Lung (tissue), 12 donors: ENCODE measurements around the gene ST6GALNAC3. TPM values are rescaled to one million over a fixed set of nuclear protein-coding genes. Genes with fewer than 3 reads are reported as not detected.

Source experiments
- ATAC-seq: fragments of 200-7000 bp; cut with Tn5 transposase; one replicate; pipeline ENCODE4 v1.9.1; 2020; ENCODE audit warnings: moderate number of reproducible peaks; ENCODE audit not compliant: insufficient read depth, low FRiP score
- DNase-seq, 3 donors: peaks; one replicate each; pipeline ENCODE4 v3.0.0-alpha.2; 2013 to 2017
- H3K27ac ChIP-seq, 2 donors: one replicate each; pipeline ENCODE4 v1.5.1; 2013; ENCODE audit warnings: mild to moderate bottlenecking in 2 of 2, moderate library complexity in 2 of 2, control low read depth in 1 of 2, inconsistent platforms in 1 of 2, low read depth in 1 of 2, low read length in 1 of 2
- H3K27me3 ChIP-seq, 3 donors: one replicate each; pipeline ENCODE4 v1.5.1; 2013; ENCODE audit warnings: low read length in 2 of 3; ENCODE audit not compliant: control insufficient read depth in 3 of 3, insufficient read depth in 3 of 3
- H3K36me3 ChIP-seq, 4 donors: one replicate each; pipeline ENCODE4 v1.5.1; 2013; ENCODE audit warnings: low read length in 4 of 4, mild to moderate bottlenecking in 1 of 4, moderate library complexity in 1 of 4; ENCODE audit not compliant: control insufficient read depth in 4 of 4, insufficient read depth in 4 of 4
- H3K4me1 ChIP-seq, 5 donors: one replicate each; pipeline ENCODE4 v1.5.1; 2013; ENCODE audit warnings: low read length in 5 of 5, mild to moderate bottlenecking in 2 of 5, moderate library complexity in 1 of 5; ENCODE audit not compliant: control insufficient read depth in 5 of 5, insufficient read depth in 5 of 5
- H3K4me3 ChIP-seq: one replicate; pipeline ENCODE4 v1.5.1; 2013; ENCODE audit warnings: mild to moderate bottlenecking, control low read depth, moderate library complexity
- H3K9ac ChIP-seq, 2 donors: one replicate each; pipeline ENCODE4 v1.5.1; 2013; ENCODE audit warnings: low read length in 2 of 2, control low read depth in 1 of 2; ENCODE audit not compliant: insufficient read depth in 1 of 2
- H3K9me3 ChIP-seq, 4 donors: one replicate each; pipeline ENCODE4 v1.5.1; 2013; ENCODE audit warnings: low read length in 3 of 4, mild to moderate bottlenecking in 1 of 4, moderate library complexity in 1 of 4; ENCODE audit not compliant: control insufficient read depth in 4 of 4, insufficient read depth in 3 of 4
- CTCF ChIP-seq: IDR thresholded peaks from 2 replicates; pipeline ENCODE4 v1.5.1; 2012; ENCODE audit warnings: mild to moderate bottlenecking; ENCODE audit errors: control extremely low read depth, extremely low read depth
- WGBS, 2 donors: extraction: QIAGEN DNeasy Blood & Tissue Kit; methylation state at CpG; one replicate each; pipeline ENCODE4 v1.1.7; 2013; 5-methylcytosine and 5-hydroxymethylcytosine counted together
- polyA plus RNA-seq, 2 donors: library from polyadenylated mRNA; stranded (reverse); fragments of 200-250 nt; gene quantifications; one replicate each; pipeline ENCODE4 v1.2.1, GENCODE V29; 2013
- total RNA-seq, 2 donors: library from RNA; depleted of rRNA in 1 of 2; stranded (reverse); fragments of >200 nt in 1 of 2; gene quantifications; one replicate each; pipeline ENCODE4 v1.2.1, GENCODE V29; 2014 to 2021
- donor health status: control.
- donor health status: control.
- donor health status: Bipolar disorder and iron deficiency.
- donor health status: healthy.
- donor health status: DM: yes; HTN: yes; CAD: no.

ST6GALNAC3 gene
- total and polyA plus RNA-seq, 4 donors: 2.7 to 17.9 (median 12.2) TPM

GRCh38 chr1:76279101-76279748 is 204.7 kb downstream of the ST6GALNAC3 start:
- 73 to 86% methylated on average over 14 of the region's 14 CpGs for WGBS, 2 donors
- Histone ChIP-seq H3K27ac (no peak overlapping the region), H3K4me1 (peaks cover 0 to 18% (median 4%) of the 10 kb centered on the region in 5 donors), H3K27me3 (no peaks in the 10 kb centered on the region), H3K9ac (peak overlapping the region in 1 of 2 donors; percentile 1), H3K4me3 (no peak overlapping the region), H3K9me3 (peaks cover 0 to 2% (median 0%) of the 10 kb centered on the region in 4 donors), H3K36me3 (no peaks in the 10 kb centered on the region)
- TF ChIP-seq CTCF: no peak
- ATAC-seq (no peak), DNase-seq (peak; percentile 30 to 66 (median 52))

DNA sequence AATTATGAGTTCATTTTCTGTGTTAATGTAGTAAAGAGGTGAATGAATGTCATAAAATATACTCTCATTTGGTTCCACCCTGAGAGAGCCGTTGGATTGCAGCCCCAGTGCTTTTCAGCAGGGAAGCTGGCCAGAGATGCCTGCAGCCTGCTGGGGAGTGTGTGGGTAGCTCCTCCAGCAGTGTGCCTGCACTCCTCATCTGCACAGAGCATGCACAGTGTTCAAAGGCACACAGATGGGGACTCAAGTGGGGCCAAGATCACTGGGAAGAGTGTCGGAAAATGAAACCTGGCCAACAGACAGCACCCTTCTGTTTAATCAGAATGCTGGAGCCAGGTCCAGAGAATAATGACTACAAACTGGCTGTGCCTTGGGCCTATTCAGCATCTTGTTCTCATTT is 206.8 kb downstream of the ST6GALNAC3 start:
- 58 to 75% methylated on average over 2 of the region's 2 CpGs for WGBS, 2 donors
- H3K9ac ChIP-seq: no peak overlapping the region
- ATAC-seq (no peak), DNase-seq (peak; percentile 38 to 68 (median 51))
- no peaks in the 10 kb centered on the region for H3K36me3 ChIP-seq
- H3K9me3 ChIP-seq: peaks cover 0 to 2% (median 0%) of the 10 kb centered on the region in 4 donors
- H3K4me3 ChIP-seq: no peak overlapping the region
- no peak for TF ChIP-seq CTCF
- no peaks in the 10 kb centered on the region for H3K27me3 ChIP-seq
- no peak overlapping the region for H3K27ac ChIP-seq
- H3K4me1 ChIP-seq: peaks cover 0 to 18% (median 4%) of the 10 kb centered on the region in 5 donors

- H3K27me3 ChIP-seq: no peaks in the 10 kb centered on the region
- H3K9me3 ChIP-seq: peaks cover 0 to 2% (median 0%) of the 10 kb centered on the region in 4 donors
- no peak for TF ChIP-seq CTCF
- ATAC-seq (no peak), DNase-seq (no peak)
- WGBS, 2 donors: 54 to 56% methylated on average over 1 of the region's 1 CpG
- H3K27ac ChIP-seq: no peak overlapping the region
- H3K4me1 ChIP-seq: peaks cover 0 to 9% (median 2%) of the 10 kb centered on the region in 5 donors
- no peaks in the 10 kb centered on the region for H3K36me3 ChIP-seq
- H3K4me3 ChIP-seq: no peak overlapping the region
- H3K9ac ChIP-seq: no peak overlapping the region
Measured at GRCh38 chr1:76284842-76285241, 210.3 kb downstream of the ST6GALNAC3 start.
